Stomach (tissue), 9 donors: ENCODE data around the gene CD58. TPM values are rescaled to one million over a fixed set of nuclear protein-coding genes. Genes with fewer than 3 reads are reported as not detected.
A peak's percentile ranks its signal among the peaks of the same experiment; 100 is the strongest.

Source experiments
- DNase-seq, 2 donors: peaks; one replicate each; pipeline versions ENCODE4 v3.0.0 to v3.0.0-alpha.2; 2013 to 2019
- H3K27ac ChIP-seq, 5 donors: fragments of 200-600 bp in 4 of 5; sonication (generic) in 4 of 5; one replicate each; pipeline ENCODE4 v1.5.1; 2013 to 2019; ENCODE audit warnings: mild to moderate bottlenecking in 1 of 5, moderate library complexity in 1 of 5
- H3K27me3 ChIP-seq, 3 donors: fragments of 200-600 bp; sonication (generic); one replicate each; pipeline ENCODE4 v1.5.1; 2017 to 2019; ENCODE audit warnings: mixed run types in 1 of 3
- H3K36me3 ChIP-seq, 4 donors: fragments of 200-600 bp; sonication (generic); 1 replicate in 3 of 4; 2 replicates in 1 of 4; pipeline ENCODE4 v1.5.1; 2016 to 2019
- H3K4me1 ChIP-seq, 4 donors: fragments of 200-600 bp; sonication (generic); one replicate each; pipeline ENCODE4 v1.5.1; 2016 to 2019
- H3K4me3 ChIP-seq, 4 donors: fragments of 200-600 bp; sonication (generic) in 3 of 4; one replicate each; pipeline ENCODE4 v1.5.1; 2016 to 2019; ENCODE audit warnings: mild to moderate bottlenecking in 1 of 4
- H3K9me3 ChIP-seq, 4 donors: fragments of 200-600 bp; sonication (generic); one replicate each; pipeline ENCODE4 v1.5.1; 2016 to 2019
- EP300 ChIP-seq: sonication (generic); formaldehyde crosslinking; IDR thresholded peaks from one replicate; pipeline ENCODE4 v1.6.1; 2017; ENCODE audit warnings: antibody characterized with exemption
- POLR2A ChIP-seq, 4 donors: fragments of 450-650 bp; IDR thresholded peaks; one replicate each; pipeline ENCODE4 v1.6.1; 2016; ENCODE audit warnings: antibody characterized with exemption in 4 of 4, control low read depth in 2 of 4, mild to moderate bottlenecking in 1 of 4, moderate library complexity in 1 of 4
- POLR2AphosphoS5 ChIP-seq, 3 donors: sonication (generic); formaldehyde crosslinking; IDR thresholded peaks; one replicate each; pipeline ENCODE4 v1.6.1; 2016; ENCODE audit warnings: antibody characterized with exemption in 3 of 3
- WGBS, 5 donors: extraction: QIAGEN DNeasy Blood & Tissue Kit in 3 of 5; methylation state at CpG; one replicate each; pipeline versions ENCODE4 v1.1.5 to v1.1.7; 2013 to 2018; 5-methylcytosine and 5-hydroxymethylcytosine counted together
- intact Hi-C: fragments of 100-400 bp; cut with DNase I; formaldehyde crosslinking; loops from one replicate; pipeline ENCODE4 v1.15.1; 2023; ENCODE audit warnings: low total_unique reads
- polyA plus RNA-seq, 3 donors: library from polyadenylated mRNA; stranded (reverse); fragments of 200-250 nt; gene quantifications; one replicate each; pipeline ENCODE4 v1.2.3, GENCODE V29; 2013
- total RNA-seq, 5 donors: library from RNA; depleted of rRNA; stranded (reverse); fragments of >200 nt; gene quantifications; one replicate each; pipeline versions ENCODE4 v1.1.0 to v1.2.3, GENCODE V29; 2014 to 2016
- TF ChIP-seq, protein P1 (sequence below), 7 experiments: fragments of 450-650 bp in 4 of 7; fragments of 200-600 bp in 3 of 7; sonication (generic) in 3 of 7; IDR thresholded peaks; one replicate each; pipeline ENCODE4 v1.5.1; 2016 to 2019; ENCODE audit warnings: antibody characterized with exemption in 7 of 7, control low read depth in 2 of 7, mild to moderate bottlenecking in 1 of 7
- donor health status: healthy with polysubstance abuse.
- donor health status: Bipolar disorder and iron deficiency.
- donor health status: healthy.

CD58 gene
- total and polyA plus RNA-seq, 8 donors = 1.2 to 48.8 (median 8.7) TPM

DNA sequence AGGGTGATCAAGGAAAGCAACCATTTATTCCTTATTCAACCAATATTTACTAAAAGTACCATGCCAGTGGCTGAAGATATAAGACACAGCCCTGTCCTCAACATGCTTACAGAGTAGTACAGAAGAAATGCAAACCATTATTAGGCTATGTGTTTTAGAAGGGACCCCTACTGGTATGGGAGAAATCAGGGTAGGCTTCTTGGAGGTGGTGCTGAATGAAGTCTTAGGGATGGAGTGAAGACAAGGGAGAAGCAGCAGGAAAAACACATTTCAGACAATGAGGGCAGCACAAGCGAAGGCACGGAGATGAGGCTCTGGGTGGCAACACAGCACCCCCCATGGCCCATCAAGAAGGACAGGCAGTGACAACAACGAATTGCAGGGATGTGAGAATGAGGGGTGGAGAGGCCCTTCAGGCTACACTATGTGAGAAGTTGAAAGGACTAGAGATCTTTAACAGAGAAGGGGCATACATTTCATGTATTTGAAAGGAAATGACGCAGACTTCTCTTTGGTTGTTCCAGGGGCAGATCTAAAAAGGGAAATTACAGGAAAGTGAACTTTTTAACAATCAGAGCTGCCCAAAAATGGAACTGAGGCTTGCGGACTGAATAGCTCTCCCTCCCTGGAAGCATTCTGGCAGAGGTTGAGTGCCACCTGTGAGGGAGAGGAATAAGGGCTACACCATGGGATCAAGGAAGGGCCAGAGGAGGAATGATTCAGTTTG is 16.8 kb upstream of the CD58 start:
- TF ChIP-seq, protein P1, sequence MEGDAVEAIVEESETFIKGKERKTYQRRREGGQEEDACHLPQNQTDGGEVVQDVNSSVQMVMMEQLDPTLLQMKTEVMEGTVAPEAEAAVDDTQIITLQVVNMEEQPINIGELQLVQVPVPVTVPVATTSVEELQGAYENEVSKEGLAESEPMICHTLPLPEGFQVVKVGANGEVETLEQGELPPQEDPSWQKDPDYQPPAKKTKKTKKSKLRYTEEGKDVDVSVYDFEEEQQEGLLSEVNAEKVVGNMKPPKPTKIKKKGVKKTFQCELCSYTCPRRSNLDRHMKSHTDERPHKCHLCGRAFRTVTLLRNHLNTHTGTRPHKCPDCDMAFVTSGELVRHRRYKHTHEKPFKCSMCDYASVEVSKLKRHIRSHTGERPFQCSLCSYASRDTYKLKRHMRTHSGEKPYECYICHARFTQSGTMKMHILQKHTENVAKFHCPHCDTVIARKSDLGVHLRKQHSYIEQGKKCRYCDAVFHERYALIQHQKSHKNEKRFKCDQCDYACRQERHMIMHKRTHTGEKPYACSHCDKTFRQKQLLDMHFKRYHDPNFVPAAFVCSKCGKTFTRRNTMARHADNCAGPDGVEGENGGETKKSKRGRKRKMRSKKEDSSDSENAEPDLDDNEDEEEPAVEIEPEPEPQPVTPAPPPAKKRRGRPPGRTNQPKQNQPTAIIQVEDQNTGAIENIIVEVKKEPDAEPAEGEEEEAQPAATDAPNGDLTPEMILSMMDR (IDR thresholded peaks at IDR 0.05) = no peak
- TF ChIP-seq EP300 (no peak), POLR2A (IDR thresholded peaks at IDR 0.05) (no peak), POLR2AphosphoS5 (IDR thresholded peaks at IDR 0.05) (no peak)
- H3K9me3 ChIP-seq = no peaks in the 10 kb centered on the region
- 82 to 91% (median 89%) methylated on average over 5 of the region's 5 CpGs for WGBS, 5 donors
- H3K36me3 ChIP-seq = peaks cover 0 to 17% (median 11%) of the 10 kb centered on the region in 4 donors
- H3K4me1 ChIP-seq = peaks cover 0 to 10% (median 0%) of the 10 kb centered on the region in 4 donors
- H3K27me3 ChIP-seq = no peaks in the 10 kb centered on the region
- no peak overlapping the region for H3K27ac ChIP-seq
- no peak for DNase-seq
- H3K4me3 ChIP-seq = no peak overlapping the region
- intact Hi-C loops = no loop called here

- H3K36me3 ChIP-seq = peaks cover 0 to 17% (median 11%) of the 10 kb centered on the region in 4 donors
- intact Hi-C loops = no loop called here
- no peak for DNase-seq
- H3K27me3 ChIP-seq = no peaks in the 10 kb centered on the region
- no peaks in the 10 kb centered on the region for H3K9me3 ChIP-seq
- TF ChIP-seq, protein P1 (IDR thresholded peaks at IDR 0.05) = no peak
- TF ChIP-seq POLR2AphosphoS5 (IDR thresholded peaks at IDR 0.05) (no peak), EP300 (no peak), POLR2A (IDR thresholded peaks at IDR 0.05) (no peak)
- peaks cover 0 to 11% (median 1%) of the 10 kb centered on the region in 4 donors for H3K4me1 ChIP-seq
- WGBS, 5 donors = 78 to 96% (median 85%) methylated on average over 3 of the region's 3 CpGs
- no peak overlapping the region for H3K27ac ChIP-seq
- H3K4me3 ChIP-seq = no peak overlapping the region
Observed at GRCh38 chr1:116586741-116587143, 15.9 kb upstream of the CD58 start.

DNA sequence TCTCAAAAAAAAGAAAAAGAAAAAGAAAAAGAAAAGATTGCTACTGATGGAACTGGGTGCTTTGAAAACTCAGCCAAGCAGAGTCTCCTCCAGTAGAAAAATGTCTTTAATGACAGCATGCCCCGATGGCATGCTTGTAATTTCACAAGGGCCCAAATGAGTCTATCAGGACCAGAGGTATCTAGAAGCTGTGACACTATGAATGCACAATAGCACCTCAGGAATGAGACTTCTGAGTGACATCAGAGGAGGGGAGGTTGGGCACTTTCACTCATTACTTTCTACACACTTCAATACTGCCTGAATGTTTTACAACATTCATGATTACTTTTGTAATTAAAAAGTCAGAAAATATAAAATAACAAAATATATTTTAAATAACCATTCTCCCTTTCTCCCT is 15.1 kb upstream of the CD58 start:
- no peak for TF ChIP-seq POLR2AphosphoS5 (IDR thresholded peaks at IDR 0.05)
- TF ChIP-seq POLR2A (IDR thresholded peaks at IDR 0.05) = no peak
- no peak for TF ChIP-seq EP300
- TF ChIP-seq, protein P1 (IDR thresholded peaks at IDR 0.05) = no peak
- no peak for DNase-seq
- intact Hi-C loops = no loop called here
- Histone ChIP-seq H3K4me3 (no peak overlapping the region), H3K4me1 (peaks cover 1 to 19% (median 9%) of the 10 kb centered on the region in 4 donors), H3K9me3 (no peaks in the 10 kb centered on the region), H3K36me3 (peaks cover 0 to 17% (median 11%) of the 10 kb centered on the region in 4 donors), H3K27ac (no peak overlapping the region), H3K27me3 (no peaks in the 10 kb centered on the region)
- WGBS, 5 donors = 69 to 94% (median 75%) methylated on average over 1 of the region's 1 CpG

- H3K27me3 ChIP-seq = no peaks in the 10 kb centered on the region
- peak in 1 of 3 donors; percentile 21 for TF ChIP-seq POLR2AphosphoS5 (IDR thresholded peaks at IDR 0.05)
- TF ChIP-seq, protein P1 (IDR thresholded peaks at IDR 0.05) = no peak
- WGBS, 5 donors = 50 to 79% (median 58%) methylated on average over 3 of the region's 3 CpGs
- DNase-seq = no peak
- peaks cover 5 to 16% (median 15%) of the 10 kb centered on the region in 4 donors for H3K4me1 ChIP-seq
- H3K4me3 ChIP-seq = no peak overlapping the region
- intact Hi-C loops = no loop called here
- H3K9me3 ChIP-seq = no peaks in the 10 kb centered on the region
- H3K27ac ChIP-seq = no peak overlapping the region
- peaks cover 0 to 24% (median 14%) of the 10 kb centered on the region in 4 donors for H3K36me3 ChIP-seq
Observed at GRCh38 chr1:116581323-116581885, 10.6 kb upstream of the CD58 start.
